Measurements from ENCODE around the gene CTDSPL. TPM values are rescaled to one million over a fixed set of nuclear protein-coding genes. Genes with fewer than 3 reads are reported as not detected.

Gene CTDSPL
- polyA plus RNA-seq, 2 donors: 7.6 to 13.6 TPM

GRCh38 chr3:37824090-37824953, 37.4 kb upstream of the CTDSPL start:
- Histone ChIP-seq H3K27ac (ENCODE audit: low read depth in 2 of 2, low read length in 1 of 2) (no peak overlapping the region), H3K27me3 (ENCODE audit: control insufficient read depth in 1 of 2, insufficient read depth in 2 of 2, low read length in 2 of 2) (no peaks in the 10 kb centered on the region), H3K4me1 (ENCODE audit: control insufficient read depth in 2 of 2, insufficient read depth in 2 of 2, low read length in 1 of 2) (peaks cover 0 to 3% of the 10 kb centered on the region in 2 donors), H3K4me3 (ENCODE audit: low read depth in 1 of 2, low read length in 2 of 2) (no peak overlapping the region), H3K36me3 (ENCODE audit: control insufficient read depth in 2 of 2, insufficient read depth in 2 of 2, low read length in 1 of 2) (no peaks in the 10 kb centered on the region), H3K9me3 (ENCODE audit: control insufficient read depth in 2 of 2, insufficient read depth in 1 of 2, low read depth in 1 of 2, low read length in 1 of 2) (no peaks in the 10 kb centered on the region)
- 80 to 81% methylated on average over 9 of the region's 9 CpGs for WGBS, 2 donors

GRCh38 chr3:37824954-37825328, 36.7 kb upstream of the CTDSPL start:
- peaks cover 0 to 3% of the 10 kb centered on the region in 2 donors for H3K4me1 ChIP-seq (ENCODE audit: control insufficient read depth in 2 of 2, insufficient read depth in 2 of 2, low read length in 1 of 2)
- WGBS, 2 donors: 24 to 29% methylated on average over 1 of the region's 1 CpG
- no peaks in the 10 kb centered on the region for H3K36me3 ChIP-seq (ENCODE audit: control insufficient read depth in 2 of 2, insufficient read depth in 2 of 2, low read length in 1 of 2)

GRCh38 chr3:37825744-37826400, 35.8 kb upstream of the CTDSPL start:
- Histone ChIP-seq H3K27me3 (ENCODE audit: control insufficient read depth in 1 of 2, insufficient read depth in 2 of 2, low read length in 2 of 2) (no peaks in the 10 kb centered on the region), H3K4me1 (ENCODE audit: control insufficient read depth in 2 of 2, insufficient read depth in 2 of 2, low read length in 1 of 2) (peaks cover 0 to 3% of the 10 kb centered on the region in 2 donors), H3K4me3 (ENCODE audit: low read depth in 1 of 2, low read length in 2 of 2) (no peak overlapping the region), H3K9me3 (ENCODE audit: control insufficient read depth in 2 of 2, insufficient read depth in 1 of 2, low read depth in 1 of 2, low read length in 1 of 2) (no peaks in the 10 kb centered on the region), H3K27ac (ENCODE audit: low read depth in 2 of 2, low read length in 1 of 2) (peak overlapping the region; percentile 45 to 77), H3K36me3 (ENCODE audit: control insufficient read depth in 2 of 2, insufficient read depth in 2 of 2, low read length in 1 of 2) (no peaks in the 10 kb centered on the region)
- 58 to 72% methylated on average over 3 of the region's 3 CpGs for WGBS, 2 donors

More at GRCh38 chr3:37824954-37825328, 36.7 kb upstream of the CTDSPL start:
- H3K9me3 ChIP-seq (ENCODE audit: control insufficient read depth in 2 of 2, insufficient read depth in 1 of 2, low read depth in 1 of 2, low read length in 1 of 2): no peaks in the 10 kb centered on the region
- peak overlapping the region; percentile 60 to 83 for H3K27ac ChIP-seq (ENCODE audit: low read depth in 2 of 2, low read length in 1 of 2)
- H3K4me3 ChIP-seq (ENCODE audit: low read depth in 1 of 2, low read length in 2 of 2): no peak overlapping the region
- H3K27me3 ChIP-seq (ENCODE audit: control insufficient read depth in 1 of 2, insufficient read depth in 2 of 2, low read length in 2 of 2): no peaks in the 10 kb centered on the region

- Histone ChIP-seq H3K27ac (ENCODE audit: low read depth in 2 of 2, low read length in 1 of 2) (peak overlapping the region in 1 of 2 donors; percentile 15), H3K36me3 (ENCODE audit: control insufficient read depth in 2 of 2, insufficient read depth in 2 of 2, low read length in 1 of 2) (peaks cover 0 to under 1% of the 10 kb centered on the region in 2 donors), H3K4me1 (ENCODE audit: control insufficient read depth in 2 of 2, insufficient read depth in 2 of 2, low read length in 1 of 2) (peaks cover 0 to 3% of the 10 kb centered on the region in 2 donors), H3K27me3 (ENCODE audit: control insufficient read depth in 1 of 2, insufficient read depth in 2 of 2, low read length in 2 of 2) (no peaks in the 10 kb centered on the region), H3K9me3 (ENCODE audit: control insufficient read depth in 2 of 2, insufficient read depth in 1 of 2, low read depth in 1 of 2, low read length in 1 of 2) (no peaks in the 10 kb centered on the region), H3K4me3 (ENCODE audit: low read depth in 1 of 2, low read length in 2 of 2) (no peak overlapping the region)
- 66 to 82% methylated on average over 2 of the region's 2 CpGs for WGBS, 2 donors
Measured at GRCh38 chr3:37826502-37826901, 35.2 kb upstream of the CTDSPL start.

GRCh38 chr3:37826933-37827332, 34.7 kb upstream of the CTDSPL start:
- WGBS, 2 donors: 89 to 94% methylated on average over 1 of the region's 1 CpG
- H3K27ac ChIP-seq (ENCODE audit: low read depth in 2 of 2, low read length in 1 of 2): no peak overlapping the region
- no peak overlapping the region for H3K4me3 ChIP-seq (ENCODE audit: low read depth in 1 of 2, low read length in 2 of 2)
- H3K4me1 ChIP-seq (ENCODE audit: control insufficient read depth in 2 of 2, insufficient read depth in 2 of 2, low read length in 1 of 2): peaks cover 0 to 3% of the 10 kb centered on the region in 2 donors
- H3K27me3 ChIP-seq (ENCODE audit: control insufficient read depth in 1 of 2, insufficient read depth in 2 of 2, low read length in 2 of 2): no peaks in the 10 kb centered on the region
- no peaks in the 10 kb centered on the region for H3K9me3 ChIP-seq (ENCODE audit: control insufficient read depth in 2 of 2, insufficient read depth in 1 of 2, low read depth in 1 of 2, low read length in 1 of 2)
- H3K36me3 ChIP-seq (ENCODE audit: control insufficient read depth in 2 of 2, insufficient read depth in 2 of 2, low read length in 1 of 2): peaks cover 0 to 2% of the 10 kb centered on the region in 2 donors

GRCh38 chr3:37832480-37832879, 29.2 kb upstream of the CTDSPL start:
- H3K9me3 ChIP-seq (ENCODE audit: control insufficient read depth in 2 of 2, insufficient read depth in 1 of 2, low read depth in 1 of 2, low read length in 1 of 2): no peaks in the 10 kb centered on the region
- no peak overlapping the region for H3K27ac ChIP-seq (ENCODE audit: low read depth in 2 of 2, low read length in 1 of 2)
- no peaks in the 10 kb centered on the region for H3K27me3 ChIP-seq (ENCODE audit: control insufficient read depth in 1 of 2, insufficient read depth in 2 of 2, low read length in 2 of 2)
- H3K36me3 ChIP-seq (ENCODE audit: control insufficient read depth in 2 of 2, insufficient read depth in 2 of 2, low read length in 1 of 2): peaks cover 0 to 2% of the 10 kb centered on the region in 2 donors
- 84 to 89% methylated on average over 3 of the region's 3 CpGs for WGBS, 2 donors
- H3K4me1 ChIP-seq (ENCODE audit: control insufficient read depth in 2 of 2, insufficient read depth in 2 of 2, low read length in 1 of 2): peaks cover 0 to 3% of the 10 kb centered on the region in 2 donors
- H3K4me3 ChIP-seq (ENCODE audit: low read depth in 1 of 2, low read length in 2 of 2): no peak overlapping the region

- Histone ChIP-seq H3K9me3 (ENCODE audit: control insufficient read depth in 2 of 2, insufficient read depth in 1 of 2, low read depth in 1 of 2, low read length in 1 of 2) (no peaks in the 10 kb centered on the region), H3K4me3 (ENCODE audit: low read depth in 1 of 2, low read length in 2 of 2) (no peak overlapping the region), H3K4me1 (ENCODE audit: control insufficient read depth in 2 of 2, insufficient read depth in 2 of 2, low read length in 1 of 2) (peaks cover 0 to 3% of the 10 kb centered on the region in 2 donors), H3K27me3 (ENCODE audit: control insufficient read depth in 1 of 2, insufficient read depth in 2 of 2, low read length in 2 of 2) (no peaks in the 10 kb centered on the region), H3K36me3 (ENCODE audit: control insufficient read depth in 2 of 2, insufficient read depth in 2 of 2, low read length in 1 of 2) (peaks cover 0 to 2% of the 10 kb centered on the region in 2 donors), H3K27ac (ENCODE audit: low read depth in 2 of 2, low read length in 1 of 2) (no peak overlapping the region)
- WGBS, 2 donors: 88 to 92% methylated on average over 6 of the region's 6 CpGs
Measured at GRCh38 chr3:37833302-37834186, 28.1 kb upstream of the CTDSPL start.

- Histone ChIP-seq H3K4me1 (ENCODE audit: control insufficient read depth in 2 of 2, insufficient read depth in 2 of 2, low read length in 1 of 2) (peaks cover 0 to 3% of the 10 kb centered on the region in 2 donors), H3K9me3 (ENCODE audit: control insufficient read depth in 2 of 2, insufficient read depth in 1 of 2, low read depth in 1 of 2, low read length in 1 of 2) (no peaks in the 10 kb centered on the region), H3K4me3 (ENCODE audit: low read depth in 1 of 2, low read length in 2 of 2) (no peak overlapping the region), H3K27ac (ENCODE audit: low read depth in 2 of 2, low read length in 1 of 2) (no peak overlapping the region), H3K27me3 (ENCODE audit: control insufficient read depth in 1 of 2, insufficient read depth in 2 of 2, low read length in 2 of 2) (no peaks in the 10 kb centered on the region), H3K36me3 (ENCODE audit: control insufficient read depth in 2 of 2, insufficient read depth in 2 of 2, low read length in 1 of 2) (peaks cover 0 to 8% of the 10 kb centered on the region in 2 donors)
- WGBS, 2 donors: 83 to 85% methylated on average over 1 of the region's 1 CpG
Measured at GRCh38 chr3:37836589-37836988, 25.1 kb upstream of the CTDSPL start.

GRCh38 chr3:37847689-37848088, 14.0 kb upstream of the CTDSPL start:
- H3K9me3 ChIP-seq (ENCODE audit: control insufficient read depth in 2 of 2, insufficient read depth in 1 of 2, low read depth in 1 of 2, low read length in 1 of 2): no peaks in the 10 kb centered on the region
- no peaks in the 10 kb centered on the region for H3K27me3 ChIP-seq (ENCODE audit: control insufficient read depth in 1 of 2, insufficient read depth in 2 of 2, low read length in 2 of 2)
- no peak overlapping the region for H3K27ac ChIP-seq (ENCODE audit: low read depth in 2 of 2, low read length in 1 of 2)
- H3K36me3 ChIP-seq (ENCODE audit: control insufficient read depth in 2 of 2, insufficient read depth in 2 of 2, low read length in 1 of 2): peaks cover 0 to 2% of the 10 kb centered on the region in 2 donors
- no peak overlapping the region for H3K4me3 ChIP-seq (ENCODE audit: low read depth in 1 of 2, low read length in 2 of 2)
- 69 to 70% methylated on average over 4 of the region's 4 CpGs for WGBS, 2 donors
- peaks cover 0 to under 1% of the 10 kb centered on the region in 2 donors for H3K4me1 ChIP-seq (ENCODE audit: control insufficient read depth in 2 of 2, insufficient read depth in 2 of 2, low read length in 1 of 2)
